AG04450 (cell line): ENCODE results near the gene POLD3. TPM values are rescaled to one million over a fixed set of nuclear protein-coding genes. Genes with fewer than 3 reads are reported as not detected.

Experiments
- CTCF ChIA-PET: fragments of 300-600, 350-600 bp; formaldehyde crosslinking; extraction: SDS; loops from one replicate; lab custom pipeline; 2022; ENCODE audit warnings: antibody characterized with exemption, inconsistent platforms; lab: Charles Lee
- POLR2A ChIA-PET: fragments of 350-600 bp; formaldehyde crosslinking; extraction: SDS; loops from one replicate; lab custom pipeline; 2021; ENCODE audit warnings: antibody characterized with exemption, inconsistent platforms; lab: Yijun Ruan, JAX
- DNase-seq: peaks from one replicate; pipeline ENCODE4 v3.0.0-alpha.2; 2011; ENCODE audit warnings: low read depth, low spot score
- H3K27ac ChIP-seq: one replicate; pipeline ENCODE4 v1.5.1; 2012; ENCODE audit warnings: low read depth, low read length, control low read depth
- H3K27me3 ChIP-seq: one replicate; pipeline ENCODE4 v1.6.0; 2012; ENCODE audit warnings: low read length; ENCODE audit not compliant: control insufficient read depth, insufficient read depth
- H3K4me3 ChIP-seq: 2 replicates; pipeline ENCODE4 v1.5.1; 2011; ENCODE audit warnings: mild to moderate bottlenecking, low read depth, low read length, control low read depth
- H3K9me3 ChIP-seq: 2 replicates; pipeline ENCODE4 v1.5.1; 2012; ENCODE audit warnings: low read length; ENCODE audit not compliant: control insufficient read depth, insufficient read depth
- polyA plus RNA-seq: library from polyadenylated mRNA; depleted of rRNA; stranded (reverse); fragments of >200 nt; gene quantifications from 2 replicates; pipeline ENCODE4 v1.2.3, GENCODE V29; 2011
- TF ChIP-seq, protein P1 (sequence below): IDR thresholded peaks from 2 replicates; pipeline ENCODE4 v1.5.1; 2011; ENCODE audit warnings: low read depth, low read length, control low read depth, inconsistent platforms

POLD3 gene
- polyA plus RNA-seq, 1 experiment = 14.8 TPM

DNA sequence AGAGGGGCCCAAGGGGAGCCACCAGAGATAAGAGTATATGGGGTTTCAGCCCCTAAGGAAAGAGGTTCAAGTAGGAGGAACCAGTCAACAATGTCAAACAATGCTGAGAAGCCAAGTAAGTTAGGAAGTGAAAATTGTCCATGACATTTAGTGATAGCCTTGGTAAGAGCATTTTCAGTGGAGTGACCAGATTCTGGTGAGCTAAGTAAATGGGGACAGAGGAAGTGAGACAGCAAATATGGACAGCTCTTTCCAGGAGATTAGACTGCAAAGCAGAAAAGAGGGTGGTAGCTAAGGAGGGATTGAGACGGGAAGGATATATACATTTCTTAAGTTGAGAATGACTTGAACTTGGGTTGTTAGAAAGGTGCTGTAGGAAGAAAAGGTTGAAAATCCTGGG, 22.9 kb downstream of the POLD3 start:
- Histone ChIP-seq H3K4me3 (no peak overlapping the region), H3K9me3 (no peaks in the 10 kb centered on the region), H3K27ac (no peak overlapping the region), H3K27me3 (no peaks in the 10 kb centered on the region)
- no peak for DNase-seq
- TF ChIP-seq, protein P1, sequence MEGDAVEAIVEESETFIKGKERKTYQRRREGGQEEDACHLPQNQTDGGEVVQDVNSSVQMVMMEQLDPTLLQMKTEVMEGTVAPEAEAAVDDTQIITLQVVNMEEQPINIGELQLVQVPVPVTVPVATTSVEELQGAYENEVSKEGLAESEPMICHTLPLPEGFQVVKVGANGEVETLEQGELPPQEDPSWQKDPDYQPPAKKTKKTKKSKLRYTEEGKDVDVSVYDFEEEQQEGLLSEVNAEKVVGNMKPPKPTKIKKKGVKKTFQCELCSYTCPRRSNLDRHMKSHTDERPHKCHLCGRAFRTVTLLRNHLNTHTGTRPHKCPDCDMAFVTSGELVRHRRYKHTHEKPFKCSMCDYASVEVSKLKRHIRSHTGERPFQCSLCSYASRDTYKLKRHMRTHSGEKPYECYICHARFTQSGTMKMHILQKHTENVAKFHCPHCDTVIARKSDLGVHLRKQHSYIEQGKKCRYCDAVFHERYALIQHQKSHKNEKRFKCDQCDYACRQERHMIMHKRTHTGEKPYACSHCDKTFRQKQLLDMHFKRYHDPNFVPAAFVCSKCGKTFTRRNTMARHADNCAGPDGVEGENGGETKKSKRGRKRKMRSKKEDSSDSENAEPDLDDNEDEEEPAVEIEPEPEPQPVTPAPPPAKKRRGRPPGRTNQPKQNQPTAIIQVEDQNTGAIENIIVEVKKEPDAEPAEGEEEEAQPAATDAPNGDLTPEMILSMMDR = no peak
- CTCF ChIA-PET = interaction anchor here (1.1 to 1.8 kb wide), 2 partner anchors 87 to 125 kb away, joined by 4 to 6 read pairs; no protein-coding TSS in a partner anchor
- POLR2A ChIA-PET = no interaction called here

DNA sequence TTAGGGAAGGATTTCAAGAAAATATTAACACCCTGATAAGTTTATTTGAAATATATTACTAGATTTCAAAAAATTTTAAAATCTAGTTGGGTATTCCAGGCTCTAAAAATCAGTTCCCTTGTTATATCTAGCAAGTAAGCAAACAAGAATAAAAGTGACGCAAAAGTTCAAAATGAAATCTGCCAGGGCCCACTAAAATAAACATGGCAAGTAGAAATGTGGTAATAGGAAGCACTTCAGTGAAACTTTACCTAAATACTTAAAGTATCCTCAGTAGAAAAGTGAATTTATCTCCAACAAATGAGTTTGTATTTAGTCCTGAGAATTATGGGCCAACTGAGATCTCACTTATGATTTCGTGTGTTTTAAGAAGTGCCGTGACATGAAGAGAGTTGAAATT, 23.6 kb downstream of the POLD3 start:
- TF ChIP-seq, protein P1 = no peak
- ChIA-PET CTCF (interaction anchor here (1.8 kb wide), 1 partner anchor 87 kb away, joined by 6 read pairs; no protein-coding TSS in a partner anchor), POLR2A (no interaction called here)
- DNase-seq = no peak
- H3K27ac ChIP-seq = no peak overlapping the region
- H3K9me3 ChIP-seq = no peaks in the 10 kb centered on the region
- no peak overlapping the region for H3K4me3 ChIP-seq
- no peaks in the 10 kb centered on the region for H3K27me3 ChIP-seq

DNA sequence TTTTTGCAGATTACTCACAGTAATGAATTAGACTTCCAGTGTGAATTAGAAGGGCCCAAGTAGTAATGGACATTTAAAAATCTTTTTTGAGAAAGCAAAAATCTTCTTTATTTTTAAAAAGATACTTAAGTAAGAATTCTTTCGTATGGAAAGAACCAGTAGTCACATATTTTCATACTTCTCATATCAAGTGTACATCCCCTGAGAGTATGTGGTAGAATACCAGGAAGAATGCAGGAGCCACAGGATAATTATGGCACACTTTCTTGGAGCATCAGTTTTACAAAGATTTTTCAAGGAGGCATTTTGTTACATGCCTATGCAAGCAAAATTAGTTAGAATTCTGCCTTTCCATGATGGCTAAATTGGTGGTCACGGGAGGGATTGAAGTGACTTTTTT, 28.1 kb downstream of the POLD3 start:
- H3K9me3 ChIP-seq = no peaks in the 10 kb centered on the region
- CTCF ChIA-PET = interaction anchor here (1.3 kb wide), 1 partner anchor 119 kb away, joined by 3 read pairs; no protein-coding TSS in a partner anchor
- no peak for DNase-seq
- TF ChIP-seq, protein P1 = no peak
- no peak overlapping the region for H3K4me3 ChIP-seq
- POLR2A ChIA-PET = no interaction called here
- no peak overlapping the region for H3K27ac ChIP-seq
- H3K27me3 ChIP-seq = no peaks in the 10 kb centered on the region

DNA sequence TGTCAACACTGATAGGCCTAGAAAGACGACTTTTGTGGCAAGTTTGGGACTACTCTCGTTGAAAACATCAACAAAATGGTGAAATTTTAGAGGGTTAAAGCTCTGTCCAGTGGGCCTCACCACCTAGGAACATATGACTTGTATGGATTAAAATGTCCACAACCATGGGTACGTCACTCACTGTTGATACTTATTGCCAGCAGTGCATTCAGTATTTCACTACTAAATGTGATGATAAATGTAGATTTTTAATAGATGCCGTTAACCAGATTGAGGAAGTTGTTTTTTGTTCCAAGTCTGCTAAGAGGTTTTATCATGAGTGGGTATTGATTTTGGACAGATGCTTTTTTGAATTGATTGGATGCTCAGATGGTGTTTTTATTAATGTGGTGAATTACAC, 33.7 kb downstream of the POLD3 start:
- CTCF ChIA-PET = no interaction called here

DNA sequence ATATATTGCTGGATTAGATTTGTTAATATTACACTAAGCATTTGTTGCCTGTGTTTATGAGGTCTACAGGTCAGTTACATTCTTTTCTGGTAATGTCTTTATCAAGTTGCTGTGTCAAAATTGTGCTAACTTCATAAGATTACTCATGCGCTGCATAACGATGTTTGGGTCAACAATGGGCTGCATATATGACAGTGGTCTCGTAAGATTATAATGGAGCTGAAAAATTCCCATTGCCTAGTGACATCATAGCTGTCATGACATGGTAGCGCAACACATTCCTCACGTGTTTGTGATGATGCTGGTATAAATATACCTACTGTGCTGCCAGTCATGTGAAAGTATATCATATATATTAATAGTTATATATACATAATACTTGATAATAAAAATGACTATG, 34.2 kb downstream of the POLD3 start:
- no peaks in the 10 kb centered on the region for H3K27me3 ChIP-seq
- TF ChIP-seq, protein P1 = no peak
- DNase-seq = no peak
- H3K27ac ChIP-seq = no peak overlapping the region
- ChIA-PET POLR2A (no interaction called here), CTCF (interaction anchor here (0.7 to 1.0 kb wide), 3 partner anchors 76 to 100 kb away, joined by 3 read pairs; no protein-coding TSS in a partner anchor)
- no peaks in the 10 kb centered on the region for H3K9me3 ChIP-seq
- no peak overlapping the region for H3K4me3 ChIP-seq

More for the DNA sequence above, 33.7 kb downstream of the POLD3 start:
- Histone ChIP-seq H3K4me3 (no peak overlapping the region), H3K9me3 (no peaks in the 10 kb centered on the region), H3K27ac (no peak overlapping the region), H3K27me3 (no peaks in the 10 kb centered on the region)
- POLR2A ChIA-PET = no interaction called here
- TF ChIP-seq, protein P1 = no peak
- DNase-seq = no peak
